GM21528 (cell line): ENCODE measurements around the gene CERS2.
A peak's percentile ranks its signal among the peaks of the same experiment; 100 is the strongest.
"Not testable (repeated sequence)": the region's sequence is repeated elsewhere in the genome, so short reads cannot be mapped to it uniquely, and the experiment has no call there.

ENCODE experiments used
- ATAC-seq: cut with Tn5 transposase; IDR thresholded peaks from one replicate; pipeline ENCODE4 v1.9.1; 2021; ENCODE audit warnings: mild to moderate bottlenecking, moderate library complexity; ENCODE audit not compliant: unreplicated experiment, low FRiP score

Gene CERS2

GRCh38 chr1:150971583-150972416 lies 2.8 kb downstream of the CERS2 start:
- no peak for ATAC-seq

DNA sequence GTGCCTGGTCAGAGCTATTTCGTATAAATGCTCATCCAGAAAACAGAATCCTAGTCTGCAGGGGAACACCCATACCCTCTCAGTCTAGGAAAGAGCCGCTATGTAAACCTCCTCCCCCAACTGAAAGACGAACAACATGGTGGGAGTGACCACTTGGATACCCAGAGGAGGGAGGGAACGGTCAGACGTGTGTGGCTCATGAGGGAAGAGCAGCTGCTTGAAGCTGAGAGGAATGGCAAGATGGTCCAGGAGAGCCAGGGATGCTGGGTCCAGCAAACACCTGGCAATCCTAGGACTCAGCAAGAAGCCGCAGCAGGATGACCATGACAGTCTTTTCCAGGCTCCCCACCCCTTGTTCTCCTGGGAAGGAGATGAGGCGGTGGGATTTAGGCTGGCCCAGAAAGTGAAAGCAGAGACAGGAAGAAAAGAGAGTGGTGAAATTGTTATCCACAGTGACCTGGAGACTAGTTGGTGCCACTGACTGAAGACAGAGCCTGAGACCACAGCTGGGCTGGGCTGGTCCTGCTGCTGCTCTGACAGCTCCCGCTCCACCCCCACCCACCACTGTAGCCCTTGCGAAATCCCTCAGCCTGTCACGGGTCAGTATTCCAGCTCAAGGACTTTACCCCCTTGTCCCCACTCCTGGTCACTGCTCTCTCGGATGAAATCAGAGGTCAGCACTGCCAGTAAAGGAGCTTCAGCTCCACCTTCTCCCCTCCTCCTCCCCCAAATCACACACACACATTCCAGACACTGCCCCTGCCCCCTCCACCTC lies 3.6 kb downstream of the CERS2 start:
- ATAC-seq: no peak

DNA sequence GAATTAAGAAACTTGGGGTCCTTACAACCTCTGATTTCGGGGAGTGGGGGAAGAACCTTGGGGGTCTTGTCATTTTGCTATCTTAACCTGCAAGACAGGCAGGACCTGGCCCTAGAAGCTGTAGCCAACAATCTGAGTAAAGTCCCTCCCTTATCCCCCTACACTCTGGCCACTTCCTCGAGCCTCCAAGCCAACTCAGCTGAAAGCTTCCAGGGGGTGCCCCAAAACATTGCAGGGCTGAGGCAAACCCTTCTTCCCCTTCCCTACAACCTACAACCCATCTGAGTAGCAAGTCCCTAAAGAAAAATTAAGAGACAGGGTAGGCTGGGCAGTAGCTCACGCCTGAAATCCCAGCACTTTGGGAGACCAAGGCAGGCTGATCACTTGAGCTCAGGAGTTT lies 5.0 kb downstream of the CERS2 start:
- ATAC-seq: no peak

DNA sequence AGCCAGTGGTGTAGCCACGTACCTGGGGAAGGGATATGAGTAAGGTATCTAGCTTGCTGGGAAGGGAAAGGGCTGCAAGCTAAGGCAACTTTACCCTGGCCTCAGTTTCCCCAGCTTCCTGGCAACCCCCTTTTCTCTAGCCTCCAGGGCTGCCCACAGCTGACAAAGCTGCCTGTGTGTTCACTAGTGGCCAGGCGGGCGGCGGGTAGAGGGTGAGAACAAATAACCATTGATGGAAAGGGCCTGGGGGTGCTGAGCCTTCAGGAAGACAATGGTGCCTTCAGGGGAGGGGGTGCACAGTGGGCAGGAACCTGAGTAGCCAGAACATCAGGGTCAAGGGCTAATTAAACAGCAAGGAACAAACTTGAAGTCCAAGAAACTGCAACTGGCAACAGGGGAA lies 6.1 kb downstream of the CERS2 start:
- ATAC-seq: no peak

GRCh38 chr1:150967936-150968335 lies 6.7 kb downstream of the CERS2 start:
- ATAC-seq: no peak

DNA sequence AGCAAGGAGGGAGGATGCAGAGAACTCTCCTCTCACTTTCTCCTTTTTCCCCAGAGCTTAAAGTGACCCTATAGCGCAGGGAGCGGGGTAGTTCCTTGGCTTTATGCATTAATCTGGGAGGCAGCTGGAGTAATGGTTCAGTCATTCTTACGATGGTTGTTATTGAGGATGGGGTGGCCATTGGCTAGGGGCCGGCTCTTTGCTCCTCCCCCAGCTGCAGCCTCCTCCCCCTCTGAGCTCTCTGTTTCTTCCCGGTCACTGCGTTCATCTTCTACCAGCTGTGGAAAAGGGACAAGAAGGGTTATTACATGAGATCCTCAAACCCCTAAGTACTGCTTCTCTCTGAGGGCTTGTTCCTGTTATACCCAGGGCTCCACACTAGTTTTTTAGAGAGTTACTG lies 8.6 kb downstream of the CERS2 start:
- no peak for ATAC-seq

GRCh38 chr1:150965605-150966004 lies 9.0 kb downstream of the CERS2 start:
- no peak for ATAC-seq

- ATAC-seq: no peak
These were observed 10.5 kb downstream of the CERS2 start for GRCh38 chr1:150964164-150964489.

- ATAC-seq: no peak
These were observed 11.1 kb downstream of the CERS2 start for GRCh38 chr1:150963321-150964163.

DNA sequence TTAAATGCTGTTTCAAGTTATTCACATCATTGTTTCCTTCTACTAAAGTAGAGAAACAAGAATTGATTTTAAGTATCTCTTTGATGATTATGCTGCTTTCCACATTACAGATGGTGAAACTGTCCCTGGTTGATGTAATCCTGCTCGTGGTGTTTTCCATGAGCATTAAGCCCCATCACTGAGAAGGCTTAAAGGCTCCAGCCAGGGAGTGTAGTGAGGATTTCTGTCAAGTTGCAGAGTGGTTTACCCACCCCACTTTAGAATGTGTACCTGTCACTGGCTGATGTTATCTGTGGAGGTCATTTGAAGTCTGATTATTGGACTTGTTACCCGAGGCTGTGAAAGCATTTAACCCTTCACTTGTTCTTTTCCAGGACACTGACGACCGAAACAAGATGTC lies 12.9 kb downstream of the CERS2 start:
- ATAC-seq: no peak

DNA sequence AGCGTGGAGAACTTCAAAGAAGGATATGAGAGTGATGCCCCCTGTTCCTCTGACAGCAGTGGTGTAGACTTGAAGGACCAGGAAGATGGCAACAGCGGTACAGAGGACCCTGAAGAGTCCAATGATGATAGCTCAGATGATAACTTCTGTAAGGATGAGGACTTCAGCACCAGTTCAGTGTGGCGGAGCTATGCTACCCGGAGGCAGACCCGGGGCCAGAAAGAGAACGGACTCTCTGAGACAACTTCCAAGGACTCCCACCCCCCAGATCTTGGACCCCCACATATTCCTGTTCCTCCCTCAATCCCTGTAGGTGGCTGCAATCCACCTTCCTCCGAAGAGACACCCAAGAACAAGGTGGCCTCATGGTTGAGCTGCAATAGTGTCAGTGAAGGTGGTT lies 14.0 kb downstream of the CERS2 start:
- ATAC-seq: no peak

GRCh38 chr1:150957666-150958065 lies 17.0 kb downstream of the CERS2 start:
- ATAC-seq: no peak

GRCh38 chr1:150955280-150955679 lies 19.4 kb downstream of the CERS2 start:
- ATAC-seq: no peak

GRCh38 chr1:150954708-150955107 lies 19.9 kb downstream of the CERS2 start:
- ATAC-seq: no peak

GRCh38 chr1:150944856-150945255 lies 29.8 kb downstream of the CERS2 start:
- no peak for ATAC-seq

- no peak for ATAC-seq
These were observed 42.9 kb downstream of the CERS2 start for GRCh38 chr1:150931773-150932172.

GRCh38 chr1:150928775-150929174 lies 45.9 kb downstream of the CERS2 start:
- ATAC-seq: not testable (repeated sequence)

DNA sequence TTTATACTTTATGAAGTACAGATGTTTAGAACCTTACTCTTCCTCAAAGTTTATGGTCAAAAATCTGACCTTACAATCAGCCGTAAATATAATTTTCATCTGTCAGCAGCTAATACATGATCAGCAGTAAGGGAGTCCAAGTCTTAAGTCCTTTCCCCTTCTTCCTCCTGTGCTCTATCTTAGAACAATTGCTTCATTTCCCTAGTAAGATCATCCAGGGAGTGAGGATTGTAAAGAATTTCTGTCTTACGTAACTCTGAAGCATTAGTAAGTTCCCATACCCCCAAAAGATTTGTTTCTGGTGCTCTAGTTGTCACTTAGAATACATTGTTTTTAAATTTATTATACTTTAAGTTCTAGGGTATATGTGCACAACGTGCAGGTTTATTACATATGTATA lies 46.3 kb downstream of the CERS2 start:
- no peak for ATAC-seq

- no peak for ATAC-seq
These were observed 47.0 kb downstream of the CERS2 start for GRCh38 chr1:150927624-150928023.

DNA sequence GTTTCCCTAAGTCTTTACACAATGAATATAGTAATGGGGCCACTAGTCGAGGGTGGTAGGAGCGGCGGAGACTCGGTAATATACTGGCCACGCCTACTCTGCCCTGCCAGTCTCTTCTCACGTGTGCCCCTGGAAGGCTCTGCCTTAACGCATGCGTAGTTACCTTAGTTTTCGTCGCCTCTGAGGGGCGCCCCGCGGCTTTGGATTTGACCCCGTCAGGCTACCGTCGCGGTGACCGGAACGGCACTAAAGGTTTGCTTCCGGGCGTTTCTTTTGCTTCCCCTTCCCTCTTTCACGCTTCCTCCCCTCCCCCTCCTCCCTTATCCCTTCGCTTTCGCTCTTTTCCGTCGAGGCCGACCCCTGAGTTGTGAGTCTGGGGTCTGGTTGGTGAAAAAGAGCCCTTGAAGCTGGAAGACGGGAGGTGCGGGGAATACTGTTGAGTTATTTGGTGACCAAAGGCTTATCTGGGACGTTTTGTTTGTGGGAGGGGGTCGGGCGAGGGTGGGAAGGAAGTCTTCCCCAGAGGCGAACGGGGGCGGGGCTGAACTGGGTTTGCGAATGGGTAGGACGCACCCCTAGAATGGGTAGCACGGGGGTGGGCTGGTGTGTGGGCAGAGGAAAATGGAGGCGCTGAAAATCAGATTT lies 48.4 kb downstream of the CERS2 start, which contains the start of gene SETDB1:
SETDB1 (plus strand) TSS at position 267 of the 645 bp plus-strand sequence. CDS start 1,352 bp downstream, outside the sequence.
- peak; percentile 90 for ATAC-seq
